WERI-Rb-1 (cell line): ENCODE results near the gene RALGAPA2.
A peak's percentile ranks its signal among the peaks of the same experiment; 100 is the strongest.

Source experiments
- DNase-seq: peaks from one replicate; pipeline ENCODE4 v3.0.0-alpha.2; 2020
- H3K27ac ChIP-seq: fragments of 250-450 bp; sonication (Bioruptor Pico); 2 replicates; pipeline ENCODE4 v1.5.1; 2020; ENCODE audit warnings: mild to moderate bottlenecking, moderate library complexity
- H3K27me3 ChIP-seq: fragments of 250-450 bp; sonication (Bioruptor Pico); 2 replicates; pipeline ENCODE4 v1.5.1; 2021; ENCODE audit warnings: mild to moderate bottlenecking, low read depth, moderate library complexity; ENCODE audit not compliant: insufficient read depth, severe bottlenecking
- H3K36me3 ChIP-seq: fragments of 250-450 bp; sonication (Bioruptor Pico); 2 replicates; pipeline ENCODE4 v1.5.1; 2020; ENCODE audit warnings: mild to moderate bottlenecking, moderate library complexity
- H3K4me3 ChIP-seq: 2 replicates; pipeline ENCODE4 v1.5.1; 2011; ENCODE audit warnings: low read depth, mild to moderate bottlenecking, control low read depth, low read length
- H3K9me3 ChIP-seq: fragments of 250-450 bp; sonication (Bioruptor Pico); 2 replicates; pipeline ENCODE4 v1.5.1; 2021; ENCODE audit warnings: mild to moderate bottlenecking, moderate library complexity; ENCODE audit not compliant: severe bottlenecking
- CTCF ChIP-seq: IDR thresholded peaks from 2 replicates; pipeline ENCODE4 v1.5.1; 2011; ENCODE audit warnings: low read depth, mild to moderate bottlenecking, control low read depth, inconsistent platforms, low read length

Gene RALGAPA2

GRCh38 chr20:20407891-20408805, 304.3 kb downstream of the RALGAPA2 start:
- Histone ChIP-seq H3K36me3 (no peaks in the 10 kb centered on the region), H3K27ac (peak overlapping the region; percentile 95), H3K9me3 (no peaks in the 10 kb centered on the region), H3K4me3 (no peak overlapping the region; the same call in 1 of the 2 replicates), H3K27me3 (no peaks in the 10 kb centered on the region)
- DNase-seq, result peak; percentile 74
- peak; percentile 37; the same call in 1 of the 2 replicates for TF ChIP-seq CTCF

GRCh38 chr20:20406306-20406705, 306.1 kb downstream of the RALGAPA2 start:
- H3K27me3 ChIP-seq, result no peaks in the 10 kb centered on the region
- H3K4me3 ChIP-seq, result no peak overlapping the region
- H3K36me3 ChIP-seq, result no peaks in the 10 kb centered on the region
- DNase-seq, result no peak
- no peak overlapping the region for H3K27ac ChIP-seq
- no peak for TF ChIP-seq CTCF
- no peaks in the 10 kb centered on the region for H3K9me3 ChIP-seq

GRCh38 chr20:20405623-20406022, 306.8 kb downstream of the RALGAPA2 start:
- no peak for TF ChIP-seq CTCF
- Histone ChIP-seq H3K36me3 (no peaks in the 10 kb centered on the region), H3K27me3 (no peaks in the 10 kb centered on the region), H3K4me3 (no peak overlapping the region), H3K27ac (no peak overlapping the region), H3K9me3 (no peaks in the 10 kb centered on the region)
- no peak for DNase-seq

GRCh38 chr20:20404633-20405032, 307.8 kb downstream of the RALGAPA2 start:
- H3K9me3 ChIP-seq, result no peaks in the 10 kb centered on the region
- H3K27ac ChIP-seq, result no peak overlapping the region
- TF ChIP-seq CTCF, result no peak
- no peak for DNase-seq
- H3K27me3 ChIP-seq, result no peaks in the 10 kb centered on the region
- no peak overlapping the region for H3K4me3 ChIP-seq
- H3K36me3 ChIP-seq, result no peaks in the 10 kb centered on the region

GRCh38 chr20:20401991-20402390, 310.5 kb downstream of the RALGAPA2 start:
- Histone ChIP-seq H3K4me3 (no peak overlapping the region), H3K27me3 (no peaks in the 10 kb centered on the region), H3K36me3 (no peaks in the 10 kb centered on the region), H3K9me3 (no peaks in the 10 kb centered on the region), H3K27ac (no peak overlapping the region)
- no peak for DNase-seq
- TF ChIP-seq CTCF, result no peak
